HG03521 (cell line): ENCODE data around the gene PDZRN3.

Experiments used
- ATAC-seq: cut with Tn5 transposase; IDR thresholded peaks from one replicate; pipeline ENCODE4 v1.9.1; 2021; ENCODE audit warnings: mild to moderate bottlenecking, moderate library complexity; ENCODE audit not compliant: unreplicated experiment

PDZRN3 gene

DNA sequence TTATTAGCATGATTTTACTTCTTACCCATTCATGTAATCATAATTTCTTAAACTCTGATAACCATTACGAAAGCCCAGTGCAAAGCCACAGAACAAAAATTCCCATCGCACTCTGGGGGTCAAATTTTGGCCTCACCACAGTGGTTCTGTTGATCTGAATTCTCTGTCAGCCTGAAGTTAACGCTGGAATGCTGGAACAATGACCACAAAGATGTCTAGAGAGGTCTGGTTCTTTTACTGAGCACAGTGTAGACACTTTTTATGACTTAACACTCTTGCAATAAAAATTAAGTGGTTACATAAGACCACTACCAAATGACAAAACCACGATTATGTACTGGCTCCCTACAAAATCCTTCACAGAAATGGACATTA is 94.7 kb downstream of the PDZRN3 start:
- ATAC-seq: no peak

DNA sequence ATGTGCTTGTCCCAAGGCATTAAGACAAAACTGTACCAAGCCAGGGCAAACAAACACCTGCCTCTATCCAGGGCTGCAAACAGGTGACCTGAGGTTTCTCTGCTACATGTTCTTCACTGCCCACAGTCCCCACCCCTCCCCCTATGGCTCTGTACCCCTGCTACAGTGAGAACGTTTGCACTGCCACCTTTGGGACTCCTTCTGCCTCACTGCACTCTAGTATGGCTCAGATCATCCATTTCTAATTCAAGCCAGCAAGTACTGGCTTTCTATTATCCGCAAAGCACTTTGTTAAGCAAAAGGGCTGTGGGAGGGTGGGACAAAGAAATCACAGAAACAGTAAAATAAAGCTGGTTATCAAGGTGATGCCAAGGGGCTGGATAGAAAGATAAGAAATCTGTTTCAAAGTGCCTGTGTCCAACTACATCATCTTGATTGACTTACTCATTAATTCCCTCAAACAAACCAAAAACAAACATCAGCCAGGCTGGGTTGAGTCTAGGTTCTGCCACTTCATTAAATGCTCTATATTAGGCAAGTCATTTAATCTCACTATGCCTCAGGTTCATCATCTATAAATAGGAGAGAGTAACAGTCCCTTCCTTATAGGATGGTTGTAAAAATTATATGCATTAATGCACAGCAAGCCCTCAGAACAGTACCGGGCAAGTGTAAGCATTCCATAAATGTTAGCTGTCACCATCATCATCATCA is 95.3 kb downstream of the PDZRN3 start:
- ATAC-seq: no peak

DNA sequence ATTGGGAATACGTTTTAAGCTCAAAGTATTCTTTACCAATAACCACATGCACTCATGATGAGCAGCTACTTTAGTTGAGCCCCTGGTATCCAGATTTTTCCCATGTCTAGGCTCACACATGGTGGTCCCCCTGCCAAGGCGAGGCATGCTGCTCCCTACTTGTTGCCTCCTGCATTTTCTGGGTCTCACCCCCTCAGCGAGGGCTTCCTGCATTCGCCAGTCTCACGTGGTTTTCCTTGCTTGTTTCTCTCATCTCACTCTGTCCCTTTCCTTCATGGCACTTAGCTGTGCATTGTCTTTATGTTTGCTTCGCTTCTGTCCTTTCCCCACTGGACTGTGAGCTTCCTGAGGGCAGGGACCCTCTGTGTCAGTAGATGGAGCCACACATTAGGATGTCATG is 99.2 kb downstream of the PDZRN3 start:
- ATAC-seq: no peak

DNA sequence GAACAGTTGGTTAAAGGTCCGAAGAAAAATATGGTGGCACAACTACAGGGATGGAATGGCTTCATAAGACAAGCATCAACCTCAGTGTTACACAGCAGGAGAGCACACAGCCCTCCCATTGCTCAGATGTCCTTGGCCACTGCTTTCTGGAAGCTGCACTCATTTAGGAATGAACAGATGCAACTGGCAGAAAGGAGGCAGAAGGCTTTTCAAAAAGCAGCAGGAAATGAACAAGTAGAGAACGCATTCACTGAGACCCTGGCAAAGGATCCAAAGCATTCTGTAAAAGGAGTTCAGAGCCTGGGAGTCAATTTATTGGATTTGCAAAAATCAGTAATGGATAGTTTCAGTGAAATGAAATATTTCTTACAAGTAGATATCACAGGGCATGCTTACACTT is 101.1 kb downstream of the PDZRN3 start:
- no peak for ATAC-seq

DNA sequence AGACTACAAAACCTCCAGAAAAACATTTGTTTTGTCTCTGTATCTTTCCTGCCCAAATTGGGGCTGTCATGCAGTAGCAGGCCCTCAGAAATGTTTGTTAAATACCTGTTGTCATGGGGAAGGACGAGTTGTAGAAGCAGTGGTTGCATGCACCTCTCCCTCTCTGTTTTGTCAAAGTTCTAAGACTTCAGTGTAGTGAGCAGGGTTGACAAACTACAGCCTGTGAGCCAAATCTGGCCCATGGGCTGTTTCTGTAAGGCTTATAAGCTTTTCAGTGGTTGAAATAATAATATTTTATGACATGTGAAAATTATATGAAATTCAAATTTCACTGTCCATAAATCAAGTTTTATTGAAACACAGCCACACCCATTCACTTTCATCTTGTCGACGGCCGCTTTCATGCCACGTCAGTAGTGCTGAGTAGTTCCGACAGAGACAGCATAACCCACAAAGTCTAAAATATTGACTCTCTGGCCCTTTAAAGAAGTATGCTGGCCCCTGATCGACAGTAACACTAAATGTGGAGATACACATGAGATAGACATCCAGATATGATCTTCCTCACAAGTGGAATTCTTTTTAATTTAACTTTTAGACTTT is 102.9 kb downstream of the PDZRN3 start:
- no peak for ATAC-seq

DNA sequence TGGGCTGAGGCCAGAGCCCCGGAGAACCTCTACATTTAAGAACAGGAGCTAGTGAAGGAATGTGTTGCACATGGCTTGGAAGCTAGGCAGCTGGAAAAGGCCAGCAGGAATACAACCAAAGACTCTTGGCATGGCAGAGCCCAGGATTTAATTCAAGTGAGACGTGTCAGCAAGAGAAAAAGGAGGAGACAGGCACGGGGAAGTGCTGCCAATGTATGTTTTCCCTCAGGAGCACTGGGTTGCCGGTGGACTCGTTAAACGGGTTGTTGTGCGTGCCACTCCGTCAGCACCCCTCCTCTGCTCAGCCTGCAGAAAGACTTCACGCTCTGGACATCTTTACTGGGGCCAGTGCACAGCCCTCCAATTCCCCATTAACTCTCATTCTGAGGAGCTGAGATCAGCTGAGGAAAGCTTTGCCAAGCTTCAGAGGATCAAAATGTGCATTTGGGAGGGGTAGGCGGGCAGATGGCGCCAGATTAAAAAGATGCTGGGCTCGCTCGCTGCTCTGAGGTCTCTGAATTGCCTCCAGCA is 103.7 kb downstream of the PDZRN3 start:
- ATAC-seq: no peak

DNA sequence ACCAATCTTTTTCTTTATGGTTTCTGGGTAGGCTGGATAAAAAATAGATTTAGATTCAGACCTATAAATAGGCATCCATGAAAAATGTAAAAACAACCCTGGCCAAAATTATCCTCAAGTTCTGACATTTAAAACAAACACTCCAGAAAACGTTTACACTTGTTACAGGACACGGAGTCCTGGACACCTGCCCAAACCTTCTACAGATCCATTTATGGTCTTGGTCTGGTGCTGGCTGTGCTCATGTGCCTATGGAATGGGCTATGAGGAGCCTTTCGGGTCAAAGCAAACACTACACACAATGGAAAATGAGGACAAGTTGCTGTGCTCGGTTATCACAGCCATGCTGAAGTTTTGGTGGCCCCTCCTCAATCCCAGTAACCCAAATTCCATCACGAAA is 108.1 kb downstream of the PDZRN3 start:
- no peak for ATAC-seq

DNA sequence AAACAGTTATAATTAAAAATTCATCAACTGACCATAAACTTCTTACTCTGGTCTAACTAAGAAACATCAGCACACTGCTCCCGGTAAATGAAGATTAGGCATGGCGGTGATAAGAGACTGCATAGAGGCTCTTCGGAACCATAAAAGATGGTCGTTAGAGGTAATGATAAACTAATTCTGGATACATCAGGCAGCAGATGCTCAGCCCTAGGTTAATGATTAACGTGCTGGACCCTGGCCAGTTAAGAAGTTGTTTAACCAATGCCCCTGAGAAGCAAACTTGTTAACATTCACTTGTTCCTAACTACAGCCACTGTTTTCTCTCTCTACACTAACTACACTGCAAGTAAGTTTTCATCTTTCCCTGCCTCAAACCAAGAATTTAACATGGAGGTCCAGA is 111.5 kb downstream of the PDZRN3 start:
- ATAC-seq: no peak

DNA sequence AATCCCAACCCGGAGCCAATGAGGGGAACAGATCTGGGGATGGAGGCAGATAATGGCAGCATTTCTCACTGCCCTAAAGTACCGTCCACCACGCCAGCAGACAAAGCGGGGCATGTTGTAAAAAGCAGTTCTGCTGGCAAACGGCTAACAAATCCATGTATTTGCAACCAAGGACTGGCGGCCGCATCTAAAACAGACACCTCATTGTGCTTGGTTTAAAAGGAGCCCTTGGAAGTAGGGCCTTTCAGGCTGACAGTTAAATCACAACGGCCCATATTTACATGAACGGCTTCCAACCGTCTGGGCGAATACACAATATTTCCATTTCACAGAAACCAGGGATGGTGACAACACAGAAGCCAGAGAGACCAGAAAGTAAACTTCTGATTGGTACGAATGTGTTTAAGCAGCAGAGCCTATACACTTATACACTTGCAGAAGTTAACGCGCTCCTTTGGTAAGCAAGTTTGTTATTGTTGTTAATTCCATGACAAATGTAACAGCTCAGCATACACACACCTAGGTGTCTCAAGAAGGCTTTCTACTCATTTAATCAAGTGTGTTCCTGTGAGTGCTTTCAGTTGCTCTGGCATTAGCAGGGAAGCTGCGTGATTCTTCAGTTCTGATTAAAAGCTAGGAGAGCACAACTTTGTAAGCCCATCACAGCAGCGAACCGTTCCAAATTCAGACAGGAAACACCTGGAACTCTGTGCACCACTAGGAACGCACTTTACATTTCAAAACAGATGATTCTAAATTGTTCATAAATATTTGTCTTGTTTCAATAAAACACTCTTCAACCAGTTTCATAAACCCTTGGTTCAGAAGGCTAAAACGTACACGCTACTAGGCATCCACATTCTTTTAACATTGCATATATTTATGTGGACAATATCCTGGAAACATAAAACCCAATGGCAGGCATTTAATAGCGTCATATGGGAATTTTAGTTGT is 112.9 kb downstream of the PDZRN3 start:
- no peak for ATAC-seq

DNA sequence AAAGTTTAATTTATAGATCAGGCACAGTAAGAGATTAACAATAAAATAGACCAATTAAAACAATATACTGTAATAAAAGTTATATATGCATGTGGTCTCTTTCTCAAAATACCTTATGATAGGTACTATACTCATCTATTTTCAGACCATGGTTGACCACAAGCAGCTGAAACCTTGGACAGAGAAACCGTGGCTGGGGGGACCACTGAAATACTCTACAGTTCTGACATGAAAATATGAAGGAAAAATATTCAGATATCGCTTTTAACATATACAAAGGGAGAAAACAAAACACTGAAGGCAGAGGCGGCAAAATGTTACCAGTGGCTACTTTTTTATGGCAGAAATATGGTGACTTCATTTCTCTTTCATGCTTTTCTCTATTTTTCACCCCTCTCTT is 114.0 kb downstream of the PDZRN3 start:
- ATAC-seq: no peak

DNA sequence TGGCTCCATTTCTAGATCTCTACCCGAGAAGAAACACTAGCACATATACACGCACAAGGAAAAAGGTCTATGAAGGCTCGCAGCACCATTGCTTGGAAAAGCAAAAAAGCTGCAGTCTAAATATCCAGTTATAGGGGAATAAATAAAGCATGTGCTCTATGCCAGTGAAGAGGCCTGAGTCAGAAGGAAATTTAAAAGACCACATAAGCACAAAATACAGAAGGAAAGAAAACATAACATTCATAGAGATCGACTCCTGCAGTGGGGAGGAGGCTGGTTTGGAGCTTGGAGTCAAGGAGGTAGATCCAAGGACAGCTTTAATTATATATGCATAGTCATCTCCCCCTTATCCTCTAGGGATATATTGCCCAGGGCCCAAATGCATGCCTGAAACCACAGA is 114.4 kb downstream of the PDZRN3 start:
- ATAC-seq: no peak

DNA sequence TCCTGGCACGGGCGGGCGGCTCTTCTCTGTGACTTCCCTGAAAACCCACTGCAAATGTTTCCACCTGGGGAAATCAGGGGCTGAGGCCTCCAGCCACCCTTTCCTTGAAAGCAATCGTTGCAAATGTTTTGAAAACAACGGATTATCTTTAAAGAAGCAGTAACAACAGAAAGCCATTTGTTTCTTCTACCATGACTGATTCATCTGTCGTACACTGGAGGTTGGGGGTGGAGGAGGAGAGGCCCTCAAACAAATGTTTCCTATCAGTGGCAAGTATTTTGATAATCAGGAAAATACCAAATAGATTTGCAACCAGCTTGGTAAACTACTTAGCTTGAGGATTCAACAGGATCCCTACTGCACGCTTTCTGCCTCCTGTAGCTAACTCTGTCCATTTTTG is 114.9 kb downstream of the PDZRN3 start:
- ATAC-seq: no peak

DNA sequence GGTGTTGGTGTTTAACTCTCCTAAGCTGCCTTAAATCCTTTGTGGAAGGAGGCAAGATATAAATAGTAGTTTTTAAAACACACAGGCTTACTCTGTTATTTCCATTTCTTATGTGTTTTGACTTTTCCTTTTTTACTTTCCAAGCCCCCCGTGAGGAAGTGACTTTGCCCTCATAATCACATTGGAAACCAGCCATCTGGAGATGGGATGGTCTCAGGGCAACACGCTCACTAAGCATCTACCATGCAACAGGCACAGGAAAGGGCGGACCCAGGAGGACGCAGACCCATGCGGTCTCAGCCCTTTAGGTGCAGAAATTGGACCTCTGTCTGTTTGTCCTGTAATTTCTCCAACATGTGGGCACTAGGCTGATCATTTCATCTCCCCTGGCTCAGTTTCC is 115.7 kb downstream of the PDZRN3 start:
- no peak for ATAC-seq

DNA sequence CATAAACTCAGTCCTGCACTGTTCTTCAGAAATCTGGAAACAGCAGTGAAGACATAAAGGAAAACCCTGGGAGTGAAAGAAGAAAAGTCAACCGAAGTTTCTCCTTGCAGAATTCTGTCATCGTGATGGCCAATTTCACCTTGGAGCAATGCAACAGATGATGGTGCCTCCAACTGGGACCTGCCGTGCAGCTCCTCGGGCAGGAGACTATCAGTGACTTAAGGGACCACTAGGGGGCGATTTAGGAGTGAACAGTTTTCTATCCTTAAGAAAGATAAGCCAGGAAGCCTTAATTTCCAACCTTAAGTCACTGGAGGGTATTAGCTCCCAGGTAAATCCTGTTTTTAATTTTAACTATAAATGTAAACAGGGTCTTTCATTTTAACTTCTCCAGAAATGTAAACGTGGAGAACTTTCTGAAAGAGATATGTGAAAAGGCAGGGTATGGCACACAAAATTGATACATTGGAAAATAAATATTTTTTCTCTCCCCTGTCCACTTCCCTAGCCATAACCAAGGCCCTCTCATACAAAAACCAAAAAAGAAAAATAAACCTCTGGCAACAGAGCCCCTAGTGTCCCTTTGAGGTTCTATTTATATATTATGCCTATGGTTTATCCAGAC is 116.3 kb downstream of the PDZRN3 start:
- peak; percentile 57 for ATAC-seq

DNA sequence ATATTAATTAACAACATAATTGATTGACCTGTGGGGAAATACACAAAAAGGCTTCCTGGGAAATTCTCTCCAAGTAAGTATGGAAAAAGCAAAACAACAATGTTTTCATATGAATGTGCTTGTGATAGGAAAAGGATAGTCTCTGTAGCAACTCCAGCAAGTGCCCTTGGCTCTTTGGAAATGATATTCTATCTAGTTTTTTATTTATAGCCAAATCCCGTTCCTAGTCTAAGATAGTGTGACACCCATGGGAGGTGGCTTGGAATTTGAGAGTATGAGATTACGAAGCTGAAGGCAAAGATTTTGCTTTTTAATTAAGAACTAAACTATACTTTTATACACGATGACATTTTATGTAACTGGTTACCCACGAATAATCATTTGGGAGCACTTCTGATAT is 119.9 kb downstream of the PDZRN3 start:
- ATAC-seq: no peak

DNA sequence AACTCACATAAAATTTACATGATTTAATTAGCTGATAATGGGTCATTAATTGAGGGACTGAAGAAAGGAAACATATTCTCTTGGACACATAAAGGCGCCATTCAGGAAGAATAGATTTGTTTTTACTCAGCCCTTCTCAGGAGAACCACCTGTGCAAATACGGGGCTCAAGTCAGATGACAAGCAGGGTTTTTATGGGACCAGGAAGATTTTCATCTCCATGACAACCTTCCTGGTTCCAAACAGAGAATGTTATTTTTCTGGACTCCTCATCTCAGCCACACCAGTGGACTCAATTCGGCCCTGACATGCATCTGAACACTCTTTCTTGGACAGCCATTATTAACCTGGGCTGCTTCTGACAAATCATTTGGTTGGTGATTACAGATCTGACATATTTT is 120.5 kb downstream of the PDZRN3 start:
- no peak for ATAC-seq

DNA sequence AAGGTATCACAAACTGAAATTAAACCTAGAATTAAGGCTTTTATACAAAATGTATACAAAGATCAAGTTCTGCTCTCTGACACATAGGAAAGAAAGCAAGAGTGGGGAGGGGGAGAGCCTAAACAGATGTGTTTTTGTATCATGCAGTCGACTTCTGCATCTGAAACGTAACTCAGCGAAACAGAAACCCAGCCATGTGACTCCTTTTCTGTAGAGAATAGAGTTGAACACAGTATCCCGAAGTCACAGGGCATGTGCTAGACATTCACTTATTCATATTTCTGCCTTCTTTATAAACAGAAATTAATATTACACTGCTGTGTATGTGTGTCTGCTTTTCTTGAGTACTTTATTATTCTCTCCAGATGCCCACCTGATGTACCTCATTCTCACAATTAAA is 121.0 kb downstream of the PDZRN3 start:
- ATAC-seq: no peak

DNA sequence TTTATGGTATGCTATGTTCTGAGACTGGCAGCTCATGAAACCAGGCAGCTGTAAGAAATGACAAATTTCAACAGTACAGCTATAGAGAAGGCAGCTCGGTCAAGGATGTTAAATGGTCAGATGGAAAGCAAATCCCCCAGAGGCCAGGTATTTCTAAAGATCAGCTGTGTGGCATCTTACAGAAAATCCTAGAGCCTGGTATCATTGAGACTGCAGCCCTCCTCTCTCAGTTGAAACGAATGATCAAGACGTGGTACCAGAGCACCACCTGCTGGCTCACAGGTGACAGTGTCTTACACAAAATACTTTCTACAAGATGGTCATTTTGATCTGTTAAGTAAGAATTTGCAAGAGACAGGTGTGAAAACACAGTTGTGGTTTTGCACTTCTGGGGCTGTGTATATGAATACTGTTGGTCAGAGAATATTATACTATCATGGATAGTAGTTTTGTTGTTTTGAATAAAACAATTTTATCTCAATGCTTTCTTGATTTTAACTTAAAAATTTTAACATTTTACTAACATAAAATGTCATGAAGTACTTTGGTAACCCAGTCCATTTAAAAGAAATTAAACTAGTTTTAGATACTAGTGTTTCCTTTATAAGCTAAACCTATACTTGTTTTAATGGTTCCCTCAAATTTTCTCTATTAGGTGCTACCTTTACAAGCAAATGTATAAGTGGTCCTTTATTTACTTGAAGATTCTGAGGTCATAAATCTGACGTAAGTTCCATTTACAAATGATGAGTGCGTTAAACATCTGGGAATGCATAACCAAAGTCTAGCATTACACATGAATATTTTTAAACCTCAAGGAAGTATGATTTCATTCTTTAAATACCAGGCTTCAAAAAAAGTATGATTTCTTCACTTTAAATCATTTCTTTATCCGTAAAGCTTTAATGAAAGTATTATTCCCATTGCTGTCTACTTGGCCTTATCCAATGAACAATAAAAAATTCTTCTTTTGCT is 121.8 kb downstream of the PDZRN3 start:
- ATAC-seq: peak; percentile 55

DNA sequence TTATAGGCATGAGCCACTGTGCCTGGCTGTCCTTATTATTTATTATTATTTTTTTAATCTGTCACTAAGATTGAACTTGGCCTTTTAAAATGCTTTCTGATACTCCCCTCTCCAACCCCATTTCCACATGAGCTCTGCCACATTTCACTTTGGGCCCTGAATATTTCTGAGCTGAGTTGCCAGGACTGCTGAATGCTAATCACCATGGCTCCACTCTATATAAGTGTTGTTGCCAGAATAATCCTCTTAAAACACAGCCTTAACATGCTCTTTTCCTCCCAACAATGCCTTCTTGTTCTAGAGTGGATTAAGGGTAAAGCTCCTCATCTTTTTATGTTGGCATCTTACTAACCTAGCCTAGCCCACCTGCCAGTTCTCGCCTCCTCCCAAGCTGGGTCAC is 124.4 kb downstream of the PDZRN3 start:
- ATAC-seq: no peak

DNA sequence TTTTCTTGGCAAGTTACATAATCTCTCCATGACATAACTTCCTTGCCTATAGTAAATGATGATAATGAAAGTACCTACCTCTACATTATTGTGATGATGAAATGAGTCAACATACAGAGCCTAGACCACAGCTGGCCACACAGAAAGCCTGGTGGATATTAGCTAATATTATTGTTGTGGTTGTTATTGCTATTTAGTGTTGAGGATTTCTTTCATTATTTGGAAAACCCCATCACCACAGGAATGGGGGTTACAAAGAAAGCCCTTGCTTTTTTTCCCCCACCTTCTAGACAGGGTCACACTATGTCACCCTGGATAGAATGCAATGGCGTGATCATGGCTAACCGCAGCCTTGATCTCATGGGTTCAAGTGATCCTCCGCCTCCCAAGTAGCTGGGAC is 125.0 kb downstream of the PDZRN3 start:
- peak; percentile 45 for ATAC-seq
